Glutamatergic neuron (in vitro differentiated cells): Measurements from ENCODE around the gene EXOSC9. TPM values are rescaled to one million over a fixed set of nuclear protein-coding genes. Genes with fewer than 3 reads are reported as not detected.

ENCODE experiments used
- DNase-seq: peaks from one replicate; pipeline ENCODE4 v3.0.0; 2022
- H3K27ac Mint-ChIP-seq: one replicate; pipeline ENCODE4 v1.8.0; 2020; ENCODE audit warnings: mild to moderate bottlenecking, mixed read lengths, inconsistent platforms; ENCODE audit not compliant: unreplicated experiment
- H3K27me3 Mint-ChIP-seq: one replicate; pipeline ENCODE4 v1.8.0; 2020; ENCODE audit warnings: mild to moderate bottlenecking, moderate library complexity, mixed read lengths, inconsistent platforms; ENCODE audit not compliant: unreplicated experiment
- H3K36me3 Mint-ChIP-seq: one replicate; pipeline ENCODE4 v1.8.0; 2020; ENCODE audit warnings: mild to moderate bottlenecking, mixed read lengths, inconsistent platforms; ENCODE audit not compliant: unreplicated experiment
- H3K4me1 Mint-ChIP-seq: one replicate; pipeline ENCODE4 v1.8.0; 2020; ENCODE audit warnings: mild to moderate bottlenecking, low read depth, mixed read lengths, inconsistent platforms; ENCODE audit not compliant: unreplicated experiment
- H3K4me3 Mint-ChIP-seq: one replicate; pipeline ENCODE4 v1.8.0; 2020; ENCODE audit warnings: mild to moderate bottlenecking, mixed read lengths, inconsistent platforms; ENCODE audit not compliant: unreplicated experiment
- H3K9me3 Mint-ChIP-seq: one replicate; pipeline ENCODE4 v1.8.0; 2020; ENCODE audit warnings: mild to moderate bottlenecking, moderate library complexity, mixed read lengths, inconsistent platforms; ENCODE audit not compliant: unreplicated experiment
- total RNA-seq: library from RNA; stranded (reverse); fragmentation: NEBNext Ultra II Directional; extraction: Animal tissue kit (Norgen Biotek cat#: 25700); gene quantifications from one replicate; pipeline ENCODE4 v1.2.1, GENCODE V29; 2021; ENCODE audit not compliant: unreplicated experiment
- TF ChIP-seq, protein P1 (sequence below): fragments of 200-600 bp; sonication (generic); IDR thresholded peaks from one replicate; pipeline ENCODE4 v1.5.0; 2021; ENCODE audit not compliant: partially characterized antibody, unreplicated experiment

EXOSC9 gene
- total RNA-seq, 1 donor from 2014 or later = 25.4 TPM

DNA sequence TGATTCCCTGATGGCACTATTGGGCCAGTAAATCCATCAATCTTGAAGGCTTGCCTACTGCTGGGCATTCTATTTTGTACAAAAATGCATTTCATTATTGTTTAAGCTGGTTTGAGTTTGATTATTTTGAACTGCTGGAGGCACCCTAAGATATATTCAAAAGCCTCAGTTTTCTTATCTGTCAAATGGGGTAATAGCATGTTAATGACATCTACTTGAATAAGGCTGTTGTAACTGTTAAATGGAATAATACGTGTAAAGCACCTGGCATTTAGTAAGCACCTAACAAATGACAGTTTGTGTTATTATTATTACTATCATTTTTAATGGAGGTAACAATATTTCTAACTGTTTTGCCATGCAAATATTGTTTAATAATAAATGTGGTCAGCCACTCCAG, 29.3 kb upstream of the EXOSC9 start:
- Mint-ChIP-seq H3K4me3 (no peak overlapping the region), H3K27me3 (peaks cover 1% of the 10 kb centered on the region), H3K9me3 (no peaks in the 10 kb centered on the region), H3K4me1 (no peaks in the 10 kb centered on the region), H3K27ac (no peak overlapping the region), H3K36me3 (no peaks in the 10 kb centered on the region)
- TF ChIP-seq, protein P1, sequence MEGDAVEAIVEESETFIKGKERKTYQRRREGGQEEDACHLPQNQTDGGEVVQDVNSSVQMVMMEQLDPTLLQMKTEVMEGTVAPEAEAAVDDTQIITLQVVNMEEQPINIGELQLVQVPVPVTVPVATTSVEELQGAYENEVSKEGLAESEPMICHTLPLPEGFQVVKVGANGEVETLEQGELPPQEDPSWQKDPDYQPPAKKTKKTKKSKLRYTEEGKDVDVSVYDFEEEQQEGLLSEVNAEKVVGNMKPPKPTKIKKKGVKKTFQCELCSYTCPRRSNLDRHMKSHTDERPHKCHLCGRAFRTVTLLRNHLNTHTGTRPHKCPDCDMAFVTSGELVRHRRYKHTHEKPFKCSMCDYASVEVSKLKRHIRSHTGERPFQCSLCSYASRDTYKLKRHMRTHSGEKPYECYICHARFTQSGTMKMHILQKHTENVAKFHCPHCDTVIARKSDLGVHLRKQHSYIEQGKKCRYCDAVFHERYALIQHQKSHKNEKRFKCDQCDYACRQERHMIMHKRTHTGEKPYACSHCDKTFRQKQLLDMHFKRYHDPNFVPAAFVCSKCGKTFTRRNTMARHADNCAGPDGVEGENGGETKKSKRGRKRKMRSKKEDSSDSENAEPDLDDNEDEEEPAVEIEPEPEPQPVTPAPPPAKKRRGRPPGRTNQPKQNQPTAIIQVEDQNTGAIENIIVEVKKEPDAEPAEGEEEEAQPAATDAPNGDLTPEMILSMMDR = no peak
- DNase-seq = no peak

DNA sequence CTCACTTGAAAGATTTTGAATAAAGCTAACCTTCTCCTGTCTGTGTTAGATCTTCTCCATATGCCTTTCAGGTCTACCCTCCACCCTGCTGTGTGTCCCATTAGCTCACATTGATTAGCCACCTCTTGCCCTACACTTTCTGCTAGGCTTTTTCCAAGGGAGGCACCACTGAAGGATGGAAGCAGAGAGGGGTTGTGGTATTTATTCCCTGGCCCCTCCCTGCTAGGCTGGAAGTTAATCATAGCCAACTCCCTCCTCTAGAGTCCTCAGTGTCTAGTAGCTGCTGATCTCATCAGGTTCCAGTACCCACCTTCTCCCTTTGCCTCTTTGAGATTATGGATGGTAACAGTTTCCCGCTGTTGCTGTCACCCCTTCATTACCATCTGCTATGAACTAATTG, 27.2 kb upstream of the EXOSC9 start:
- TF ChIP-seq, protein P1 = no peak
- Mint-ChIP-seq H3K36me3 (no peaks in the 10 kb centered on the region), H3K27ac (no peak overlapping the region), H3K4me3 (no peak overlapping the region), H3K4me1 (no peaks in the 10 kb centered on the region), H3K27me3 (peaks cover under 1% of the 10 kb centered on the region), H3K9me3 (no peaks in the 10 kb centered on the region)
- no peak for DNase-seq

DNA sequence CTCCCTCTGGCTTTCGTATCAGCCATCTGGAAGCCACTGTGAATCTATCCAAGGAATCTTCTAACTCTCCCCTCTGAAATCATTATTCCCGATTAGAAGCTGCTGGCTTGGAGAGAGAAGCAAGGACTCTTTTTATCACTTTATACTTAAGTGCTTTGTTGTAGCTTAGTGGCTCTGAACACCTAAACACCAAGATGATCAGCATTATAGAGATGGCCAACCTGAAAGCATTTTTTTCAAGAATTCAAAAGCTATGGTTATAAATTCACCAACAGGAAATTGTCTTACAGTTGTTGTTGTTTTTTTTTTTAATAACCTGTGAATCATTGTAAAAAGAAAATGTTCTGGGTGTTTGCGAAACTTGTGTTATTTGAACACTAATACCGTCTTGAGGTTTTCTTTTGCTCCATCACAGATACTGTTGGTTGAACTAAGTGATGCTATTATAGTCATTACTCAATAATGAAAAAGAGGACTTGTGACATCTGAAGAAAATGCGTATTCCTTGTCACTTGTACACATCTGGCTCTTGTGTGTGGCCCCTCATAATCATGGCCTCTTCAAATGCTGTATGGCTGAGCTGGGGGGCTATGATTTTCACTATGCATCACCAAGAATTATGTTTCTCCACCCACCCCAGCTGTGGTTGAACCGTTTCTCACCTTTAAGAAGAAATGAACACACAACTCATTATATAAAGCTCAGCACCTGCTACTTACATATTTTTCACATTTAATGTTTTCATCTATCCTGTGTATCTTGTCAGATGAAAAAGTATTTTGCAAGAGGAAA, 24.3 kb upstream of the EXOSC9 start:
- H3K27me3 Mint-ChIP-seq = no peaks in the 10 kb centered on the region
- TF ChIP-seq, protein P1 = no peak
- no peaks in the 10 kb centered on the region for H3K4me1 Mint-ChIP-seq
- H3K9me3 Mint-ChIP-seq = no peaks in the 10 kb centered on the region
- H3K4me3 Mint-ChIP-seq = no peak overlapping the region
- H3K27ac Mint-ChIP-seq = no peak overlapping the region
- no peaks in the 10 kb centered on the region for H3K36me3 Mint-ChIP-seq
- no peak for DNase-seq

DNA sequence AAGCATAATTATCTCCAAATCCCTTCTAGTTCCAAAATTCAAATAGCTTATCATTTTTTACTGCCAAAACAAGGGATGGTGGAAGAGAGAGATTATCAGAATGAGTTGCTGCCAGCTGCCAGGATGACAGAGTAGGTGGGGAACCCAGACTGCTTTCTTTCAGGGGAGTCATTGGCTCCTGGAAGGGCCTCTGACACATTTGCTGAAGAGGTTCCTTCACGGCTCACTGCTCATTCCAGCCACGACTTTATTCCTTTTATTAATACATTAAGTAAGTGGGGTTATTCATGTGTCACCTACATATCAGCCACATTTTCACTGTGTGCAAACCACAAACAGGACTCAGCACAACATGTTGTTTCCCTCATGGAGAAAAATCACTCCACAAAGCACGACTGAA, 23.5 kb upstream of the EXOSC9 start:
- Mint-ChIP-seq H3K4me3 (no peak overlapping the region), H3K9me3 (no peaks in the 10 kb centered on the region), H3K27me3 (no peaks in the 10 kb centered on the region), H3K27ac (no peak overlapping the region), H3K4me1 (no peaks in the 10 kb centered on the region), H3K36me3 (no peaks in the 10 kb centered on the region)
- DNase-seq = no peak
- TF ChIP-seq, protein P1 = no peak

DNA sequence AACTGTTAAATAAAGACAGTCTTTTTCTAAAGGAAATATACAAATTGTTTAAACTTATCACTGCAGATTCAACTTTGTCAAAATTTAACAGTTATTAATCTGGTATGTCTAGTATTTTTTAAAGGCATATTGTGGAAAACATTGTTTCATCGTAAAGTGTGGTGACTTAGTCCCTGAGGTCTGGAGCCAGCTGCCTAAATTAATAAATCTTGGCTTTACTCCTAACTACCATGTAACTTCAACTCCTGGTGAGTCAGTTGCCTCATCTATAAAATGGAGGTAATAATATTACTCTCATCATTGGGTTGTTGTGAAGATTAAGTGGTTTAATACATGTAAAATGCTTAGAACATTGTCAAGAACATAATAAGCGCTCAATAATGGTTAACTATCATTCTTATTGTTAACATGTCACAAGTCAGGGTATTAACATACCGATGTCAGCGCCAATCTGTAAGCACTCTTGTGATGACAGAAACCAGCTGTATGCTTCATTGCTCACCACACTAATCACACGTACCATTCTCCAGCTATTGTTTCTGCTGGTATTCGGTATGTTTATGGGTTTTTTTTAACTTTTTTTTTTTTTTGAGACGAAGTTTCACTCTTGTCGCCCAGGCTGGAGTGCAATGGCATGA, 22.0 kb upstream of the EXOSC9 start:
- Mint-ChIP-seq H3K27me3 (no peaks in the 10 kb centered on the region), H3K4me1 (no peaks in the 10 kb centered on the region), H3K4me3 (no peak overlapping the region), H3K36me3 (no peaks in the 10 kb centered on the region), H3K9me3 (no peaks in the 10 kb centered on the region), H3K27ac (no peak overlapping the region)
- DNase-seq = no peak
- TF ChIP-seq, protein P1 = no peak
